MV-4-11 (cell line): ENCODE measurements around the gene SUPT3H.
A peak's percentile ranks its signal among the peaks of the same experiment; 100 is the strongest.
"Not testable (repeated sequence)": the region's sequence is repeated elsewhere in the genome, so short reads cannot be mapped to it uniquely, and the experiment has no call there.

Source experiments
- DNase-seq: peaks from one replicate; lab custom pipeline; 2025; lab: John Stamatoyannopoulos, UW

Gene SUPT3H

DNA sequence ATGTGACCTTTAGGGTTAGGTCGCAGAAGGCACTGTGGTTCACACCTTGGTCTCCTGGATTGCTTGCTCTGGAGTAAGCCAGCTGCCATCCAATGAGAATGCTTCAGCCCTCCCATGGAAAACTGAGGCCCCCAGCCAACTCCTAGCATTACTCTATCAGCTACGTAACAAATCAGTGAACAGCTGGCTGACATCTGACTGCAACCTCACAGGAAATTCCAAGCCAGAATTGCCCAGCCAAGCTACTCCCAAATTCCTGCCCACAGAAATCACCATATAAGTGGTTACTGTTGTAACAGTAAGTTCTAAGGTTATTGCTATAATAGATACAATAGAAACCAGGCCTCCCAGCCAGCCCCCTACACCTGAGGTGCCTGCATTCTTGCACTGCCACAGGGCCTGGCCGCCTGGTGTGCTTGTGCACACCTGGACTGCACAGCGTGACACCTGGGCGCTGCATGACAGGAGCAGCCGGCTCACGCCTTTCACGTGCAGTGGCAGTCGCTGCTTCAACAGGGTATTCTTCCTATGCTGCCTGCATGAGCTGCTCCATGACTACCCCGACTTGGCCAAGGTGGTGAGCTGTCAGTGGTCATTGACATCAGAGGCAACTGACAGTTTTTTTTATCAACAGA, 479.3 kb downstream of the SUPT3H start:
- DNase-seq = no peak

DNA sequence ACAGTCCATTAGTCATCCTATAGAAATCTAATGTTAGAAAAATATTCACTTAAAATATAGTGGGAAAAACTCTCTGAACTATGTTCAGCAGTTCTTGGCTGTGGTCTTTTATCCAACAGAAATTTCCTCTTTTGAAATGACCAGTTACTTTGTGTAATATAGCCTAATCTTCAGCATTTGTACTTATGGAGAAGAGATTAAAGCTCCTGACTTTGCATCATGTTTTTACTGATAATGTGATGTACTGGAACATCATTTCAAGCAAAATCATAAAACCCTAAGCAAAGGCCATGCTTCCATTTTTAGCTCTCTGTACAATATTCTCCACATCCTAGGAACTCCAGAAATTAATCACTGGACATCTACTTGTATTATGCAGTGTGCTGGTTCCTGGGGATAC, 480.4 kb downstream of the SUPT3H start:
- DNase-seq = no peak

DNA sequence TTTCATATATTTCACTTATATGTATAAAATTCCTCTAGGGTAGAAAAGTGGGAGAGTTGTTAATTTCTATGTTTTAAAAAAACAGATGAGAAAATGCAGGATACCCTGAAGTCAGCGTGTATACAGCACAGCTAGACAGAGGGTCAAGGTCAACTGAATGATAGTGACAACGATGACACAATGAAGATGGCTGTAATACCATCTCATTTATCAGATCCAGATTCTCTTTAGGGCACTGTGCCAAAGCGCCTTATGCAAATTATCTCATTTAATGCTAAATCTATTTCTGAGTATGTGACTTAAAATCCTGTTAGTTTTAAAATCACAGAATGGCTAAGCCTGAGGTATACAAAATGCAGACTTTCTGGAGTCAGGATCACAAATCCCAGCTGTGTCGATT, 481.0 kb downstream of the SUPT3H start:
- DNase-seq = no peak

DNA sequence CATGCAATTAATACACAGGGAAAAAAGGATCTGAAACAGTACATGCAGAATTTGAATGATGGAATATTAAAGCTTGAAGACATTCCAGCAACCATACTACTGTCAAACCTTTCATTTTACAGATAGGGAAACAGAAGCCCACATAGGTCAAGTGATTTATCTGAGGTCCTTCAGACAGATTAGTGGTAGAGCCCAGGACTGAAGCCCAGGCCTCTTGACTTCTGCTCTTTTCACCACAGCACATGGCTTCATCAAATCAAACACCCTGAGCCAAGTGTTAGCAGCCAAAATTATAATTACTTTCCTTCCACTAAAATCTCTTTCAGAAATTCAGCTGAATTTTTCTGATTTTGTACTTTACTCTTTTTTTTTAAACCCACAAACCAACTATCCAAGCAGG, 485.2 kb downstream of the SUPT3H start:
- DNase-seq = no peak

DNA sequence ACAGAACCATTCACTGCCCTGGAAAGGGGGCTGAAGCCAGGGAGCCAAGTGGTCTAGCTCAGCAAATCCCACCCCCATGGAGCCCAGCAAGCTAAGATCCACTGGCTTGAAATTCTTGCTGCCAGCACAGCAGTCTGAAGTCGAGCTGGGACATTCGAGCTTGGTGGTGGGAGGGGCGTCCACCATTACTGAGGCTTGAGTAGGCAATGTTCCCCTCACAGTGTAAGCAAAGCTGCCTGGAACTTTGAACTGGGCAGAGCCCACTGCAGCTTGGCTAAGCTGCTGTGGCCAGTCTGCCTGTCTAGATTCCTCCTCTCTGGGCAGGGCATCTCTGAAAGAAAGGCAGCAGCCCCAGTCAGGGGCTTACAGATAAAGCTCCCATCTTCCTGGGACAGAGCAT, 498.7 kb downstream of the SUPT3H start:
- DNase-seq = not testable (repeated sequence)

DNA sequence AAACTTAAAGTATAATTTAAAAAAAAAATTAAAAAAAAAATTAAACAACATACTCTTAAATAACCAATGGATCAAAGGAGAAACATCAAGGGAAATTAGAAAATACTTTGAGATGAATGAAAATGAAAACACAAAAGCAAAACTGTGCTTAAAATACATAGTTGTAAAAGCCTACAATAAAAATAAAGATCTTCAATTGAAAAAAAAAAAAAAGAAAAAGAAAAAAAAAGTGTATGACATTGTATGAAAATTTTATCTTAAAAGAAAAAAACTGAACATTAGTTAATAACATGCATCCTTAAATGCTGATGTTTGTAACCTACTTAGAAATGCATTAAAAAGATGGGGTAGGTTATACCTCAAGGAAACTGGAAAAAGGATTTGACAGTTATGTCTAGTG, 501.1 kb downstream of the SUPT3H start:
- DNase-seq = not testable (repeated sequence)

DNA sequence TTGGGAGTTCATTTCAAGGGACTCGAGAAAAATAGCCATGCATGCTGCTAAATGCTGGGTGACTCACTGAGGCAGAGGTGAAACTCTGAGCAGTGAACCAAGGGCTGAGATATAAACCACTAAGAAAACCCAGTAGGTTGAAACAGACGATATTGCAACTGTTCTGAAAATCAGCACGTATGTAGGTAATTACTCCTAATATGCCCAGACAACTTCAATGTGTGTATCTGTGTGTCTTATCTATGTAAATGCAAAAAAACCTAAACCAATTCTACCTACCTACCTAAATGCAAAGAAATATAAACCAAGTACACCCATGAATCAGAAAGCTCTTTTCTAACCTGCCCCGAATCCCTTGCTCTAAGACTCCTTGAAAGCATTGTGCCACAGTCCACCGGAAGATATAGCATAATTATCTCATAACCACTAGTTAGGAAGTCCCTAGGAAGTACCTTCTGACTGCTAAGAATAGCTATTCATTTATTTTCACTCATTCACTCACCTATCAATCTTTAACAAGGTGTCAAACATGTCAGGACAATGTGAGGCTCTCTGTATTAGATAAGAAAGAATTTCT, 508.3 kb downstream of the SUPT3H start:
- DNase-seq = no peak

DNA sequence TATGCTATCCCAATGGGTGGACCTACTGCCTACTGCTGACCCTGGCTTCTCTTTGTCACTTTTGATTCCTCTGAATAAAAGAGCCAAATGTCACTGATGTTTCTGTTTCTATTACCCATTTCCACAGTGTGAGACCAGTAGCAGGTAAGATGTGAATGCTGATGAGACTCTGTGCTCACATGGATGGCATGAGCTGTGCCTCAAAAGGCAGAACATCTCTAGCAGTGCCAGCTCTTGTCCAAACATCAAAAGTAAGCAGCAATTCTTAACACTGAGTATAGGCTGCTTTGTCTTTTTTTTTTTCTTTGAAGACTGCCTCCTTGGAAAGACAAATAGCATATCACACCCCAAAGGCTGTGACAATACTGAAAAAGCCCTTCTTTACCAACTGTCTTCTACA, 508.8 kb downstream of the SUPT3H start:
- DNase-seq = no peak

DNA sequence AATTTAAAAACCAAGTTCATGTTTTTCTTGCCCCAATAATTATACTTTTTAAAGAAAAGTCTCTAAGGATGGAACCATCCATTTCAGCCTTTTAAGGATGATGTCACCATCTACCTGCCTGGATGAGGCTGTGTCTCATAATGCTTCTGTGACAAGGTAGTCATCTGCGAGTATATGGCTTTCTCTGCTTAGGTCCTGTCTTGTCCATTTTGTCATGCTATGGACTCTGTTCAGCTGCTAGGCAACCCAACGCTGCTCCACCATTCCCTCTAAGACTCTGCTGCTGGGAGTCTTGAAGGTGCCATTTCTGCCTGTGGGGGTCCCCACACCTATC, 509.4 kb downstream of the SUPT3H start:
- DNase-seq = no peak

DNA sequence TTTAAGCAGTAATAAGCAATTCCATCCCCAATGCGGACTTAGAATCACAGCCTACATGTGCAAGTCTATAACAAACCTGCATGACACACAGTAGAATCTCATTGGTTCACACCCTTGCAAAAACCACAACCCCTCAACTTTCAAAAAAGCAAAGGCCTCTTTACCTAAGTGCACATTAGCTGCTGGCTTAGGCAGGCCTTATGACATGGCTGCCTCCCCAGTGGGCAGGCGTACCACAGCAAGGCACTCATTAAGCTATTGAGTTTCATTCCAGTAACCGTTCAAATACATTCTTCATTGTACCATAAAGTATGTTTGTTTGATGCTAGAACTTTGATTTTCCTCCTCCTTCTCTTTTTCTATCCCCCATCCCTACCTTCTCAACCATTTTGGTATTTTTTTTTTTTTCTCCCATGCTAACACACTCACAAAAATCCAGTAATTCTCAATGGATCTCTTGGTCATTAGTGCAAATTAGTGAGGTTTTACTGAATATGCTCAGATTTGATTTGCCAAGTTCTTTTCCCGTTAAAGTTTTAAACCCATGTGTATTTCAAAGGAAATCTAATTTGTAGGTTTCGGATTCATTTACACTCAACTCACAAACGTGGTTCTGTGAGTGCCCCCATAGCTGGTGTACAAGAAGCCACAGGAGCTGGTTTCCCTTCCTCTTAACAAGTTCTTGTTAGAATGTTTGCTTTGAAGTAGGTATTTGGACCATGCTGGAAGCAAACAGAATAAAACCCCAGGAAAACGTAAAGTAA, 510.0 kb downstream of the SUPT3H start:
- DNase-seq = peak; percentile 83

DNA sequence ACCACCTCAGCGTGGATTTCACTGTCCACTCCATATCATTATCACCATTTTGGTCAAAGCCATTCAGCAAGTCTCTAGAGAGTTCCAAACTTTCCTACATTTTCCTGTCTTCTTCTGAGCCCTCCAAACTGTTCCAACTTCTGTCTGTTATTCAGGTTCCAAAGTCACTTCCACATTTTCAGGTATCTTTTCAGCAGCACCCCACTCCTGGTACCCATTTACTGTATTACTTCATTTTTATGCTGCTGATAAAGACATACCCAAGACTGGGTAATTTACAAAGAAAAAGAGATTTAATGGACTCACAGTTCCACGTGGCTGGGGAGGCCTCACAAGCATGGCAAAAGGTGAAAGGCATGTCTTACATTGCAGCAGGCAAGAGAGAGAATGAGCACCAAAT, 512.5 kb downstream of the SUPT3H start:
- DNase-seq = not testable (repeated sequence)

DNA sequence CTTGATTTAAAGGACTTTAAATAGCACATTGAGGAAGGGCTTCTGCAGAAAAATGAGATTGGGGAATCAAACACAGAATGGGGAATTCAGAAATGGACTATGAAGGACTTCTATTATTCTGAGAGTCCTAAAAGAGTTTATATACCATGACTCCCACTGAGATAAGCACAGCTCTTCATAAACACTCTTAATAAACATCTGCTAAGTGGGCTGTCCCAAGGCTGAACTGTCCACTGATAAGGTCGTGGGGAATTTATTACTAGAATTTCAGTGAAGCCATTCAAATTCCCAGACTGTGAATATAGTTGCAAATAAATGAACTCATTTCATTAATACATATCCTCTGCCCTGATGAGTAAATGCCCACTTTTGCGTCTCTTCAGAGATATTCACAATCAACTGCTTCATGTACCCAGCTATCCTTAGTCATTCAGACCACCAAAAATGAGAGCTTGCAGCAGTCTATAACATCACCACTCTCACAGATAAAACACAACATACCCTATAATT, 517.8 kb downstream of the SUPT3H start:
- DNase-seq = no peak

DNA sequence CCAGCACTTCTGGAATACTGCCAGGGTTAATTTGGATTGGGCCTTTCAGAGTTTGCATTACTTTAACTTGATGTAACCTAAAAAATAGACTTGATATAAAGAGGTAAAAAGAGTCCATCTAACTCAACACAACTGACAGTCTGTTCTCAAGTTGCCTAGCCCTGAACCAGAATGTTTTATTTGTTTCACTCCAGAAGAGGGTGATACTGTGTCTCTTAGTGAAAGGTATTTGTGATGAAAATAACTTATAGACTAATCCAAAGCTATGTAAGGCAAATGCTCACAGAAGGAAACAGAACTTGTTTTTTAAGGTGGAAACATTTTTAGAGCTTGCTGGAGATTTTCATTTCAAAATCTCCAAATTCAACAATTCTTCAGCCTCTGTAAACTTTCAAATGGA, 518.7 kb downstream of the SUPT3H start:
- no peak for DNase-seq

DNA sequence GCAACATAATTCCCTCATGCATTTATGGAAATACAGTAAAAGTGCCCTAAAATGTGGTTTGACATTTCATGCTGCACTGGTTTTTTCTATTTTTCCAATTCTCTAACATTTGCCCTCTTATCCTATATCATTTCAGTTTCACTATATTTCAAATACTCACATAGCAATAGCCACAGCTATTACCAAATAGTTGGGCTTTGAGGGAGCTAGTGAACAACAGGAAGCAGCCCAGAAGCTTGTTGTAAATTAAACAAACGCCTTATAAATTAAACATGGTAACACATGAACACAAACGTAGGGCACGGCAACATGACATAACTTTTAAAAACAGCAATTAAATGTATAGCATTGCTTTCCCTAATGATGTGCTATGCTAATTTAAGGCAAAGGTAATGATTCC, 521.3 kb downstream of the SUPT3H start:
- DNase-seq = no peak

DNA sequence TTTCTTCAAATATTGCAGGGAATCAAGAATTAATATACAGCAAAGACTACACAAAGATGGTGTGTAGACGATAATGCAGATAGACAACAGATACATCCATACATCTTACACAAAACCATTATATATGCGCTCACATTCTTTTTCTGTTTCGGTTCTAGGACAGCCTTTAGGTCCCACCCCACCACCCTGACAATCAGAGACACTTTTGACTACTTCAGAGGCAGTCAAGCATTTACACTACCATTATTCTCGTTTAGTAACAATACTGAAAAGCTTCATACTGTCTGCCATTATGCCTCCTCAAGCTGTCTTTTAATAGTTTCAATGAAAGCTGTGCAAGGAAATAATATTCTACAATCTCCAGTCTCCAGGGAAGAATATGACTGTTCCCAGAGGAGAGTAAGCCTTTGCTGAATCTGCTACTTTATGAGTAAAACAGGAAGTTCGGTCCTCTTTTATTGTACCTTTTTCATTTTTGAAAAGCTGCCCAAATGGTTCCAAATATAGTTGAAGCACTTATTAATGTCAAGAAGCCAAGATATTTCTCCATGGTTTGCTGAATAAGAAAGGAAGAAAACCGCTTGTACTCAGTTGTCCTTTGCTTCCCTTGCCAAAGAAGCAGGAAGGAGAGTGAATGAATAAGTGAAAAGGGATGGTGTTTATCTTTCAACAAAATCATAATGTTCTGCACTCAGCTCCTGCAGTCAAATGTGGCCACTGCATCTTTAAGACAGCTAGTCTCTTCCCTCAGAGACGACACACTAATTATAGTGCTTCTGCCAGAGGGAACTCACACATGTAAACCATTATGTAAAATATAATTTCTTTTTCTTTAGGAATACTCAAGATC, 521.9 kb downstream of the SUPT3H start:
- DNase-seq = no peak

DNA sequence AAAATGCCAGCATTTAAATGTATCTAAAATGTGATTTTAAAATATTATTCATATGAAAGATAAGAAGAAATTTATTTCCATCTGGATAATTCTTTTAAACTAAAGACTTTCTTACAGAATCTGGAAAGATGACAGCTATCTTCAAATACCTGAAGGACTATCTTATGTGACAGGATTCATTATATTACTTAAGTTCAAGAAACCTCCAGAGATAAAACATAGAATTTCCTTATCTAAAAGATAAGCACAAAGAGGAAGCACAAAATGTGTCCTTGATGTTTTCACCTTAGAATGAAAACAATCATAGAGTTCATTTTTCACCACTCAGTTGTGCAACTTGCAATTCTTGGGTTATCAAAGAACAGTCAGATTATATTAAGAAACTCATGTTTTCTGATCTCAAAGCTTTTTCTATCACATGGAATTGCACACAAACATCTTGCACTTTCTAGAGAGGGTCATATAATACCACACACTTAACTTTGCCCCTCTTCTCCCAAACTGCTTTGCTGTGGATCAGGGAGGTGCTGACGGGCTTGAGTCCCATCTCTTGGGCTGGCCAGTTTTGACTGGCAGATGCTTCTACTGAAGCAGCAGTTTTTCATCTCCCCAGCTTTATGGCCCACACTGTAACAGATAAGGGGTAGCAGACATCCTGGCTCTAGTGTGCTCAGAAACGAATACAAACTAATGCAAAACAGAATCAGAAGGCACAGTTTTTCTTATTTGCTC, 522.9 kb downstream of the SUPT3H start:
- no peak for DNase-seq

DNA sequence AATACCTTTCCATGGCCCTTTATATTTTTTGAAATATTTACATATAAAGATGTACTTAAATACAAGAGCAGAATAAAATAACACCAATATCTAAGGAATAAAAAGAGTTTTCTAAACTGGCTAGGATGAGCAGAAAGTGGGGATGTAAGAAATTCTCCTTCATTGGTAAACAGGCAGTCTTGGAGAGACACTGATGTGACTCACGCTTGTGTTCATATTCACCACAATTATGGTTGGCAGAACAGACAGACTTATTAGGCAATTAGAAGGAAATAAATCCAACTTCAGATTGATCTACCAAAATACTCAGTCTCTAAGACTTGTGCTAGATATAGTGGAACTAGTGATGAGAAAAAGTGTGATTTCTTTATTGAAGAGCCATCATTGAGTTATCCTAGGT, 526.6 kb downstream of the SUPT3H start:
- DNase-seq = no peak

DNA sequence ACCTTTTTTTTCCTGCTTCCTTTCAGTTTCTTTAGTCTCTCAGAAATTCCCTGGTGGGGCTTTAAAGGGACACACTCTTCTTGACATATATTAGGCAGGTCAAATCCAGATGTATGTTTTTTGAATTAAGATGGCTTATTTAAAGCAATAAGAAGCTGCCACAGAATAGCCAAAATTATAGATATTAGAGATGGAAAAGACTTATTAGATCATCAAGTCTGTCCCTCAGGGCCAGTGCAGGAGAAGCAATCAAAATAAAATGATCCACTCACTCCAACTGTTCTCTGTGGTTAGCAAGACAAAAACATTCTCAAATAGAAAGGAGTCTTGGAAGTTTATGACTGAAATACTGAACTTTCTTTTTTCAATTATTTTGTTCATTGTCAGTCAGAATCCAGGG, 527.4 kb downstream of the SUPT3H start:
- DNase-seq = no peak

DNA sequence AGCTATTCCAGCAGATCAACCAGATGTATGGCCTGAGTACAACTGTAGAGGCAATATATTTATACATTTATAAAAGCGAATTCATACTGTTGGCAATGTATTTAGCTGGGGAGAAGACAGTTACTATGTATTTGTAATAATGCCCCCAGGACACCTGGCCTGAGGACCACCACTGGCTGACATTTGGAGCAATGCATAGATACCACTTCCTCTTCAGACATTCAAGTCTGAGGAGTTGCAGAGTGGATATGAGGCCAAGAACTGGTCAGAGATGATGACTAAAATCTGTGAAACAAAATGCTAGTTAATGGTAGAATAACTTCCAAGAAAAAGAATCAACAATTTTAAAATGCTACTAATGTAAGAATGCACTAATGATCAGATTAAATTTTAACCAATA, 527.9 kb downstream of the SUPT3H start:
- no peak for DNase-seq

DNA sequence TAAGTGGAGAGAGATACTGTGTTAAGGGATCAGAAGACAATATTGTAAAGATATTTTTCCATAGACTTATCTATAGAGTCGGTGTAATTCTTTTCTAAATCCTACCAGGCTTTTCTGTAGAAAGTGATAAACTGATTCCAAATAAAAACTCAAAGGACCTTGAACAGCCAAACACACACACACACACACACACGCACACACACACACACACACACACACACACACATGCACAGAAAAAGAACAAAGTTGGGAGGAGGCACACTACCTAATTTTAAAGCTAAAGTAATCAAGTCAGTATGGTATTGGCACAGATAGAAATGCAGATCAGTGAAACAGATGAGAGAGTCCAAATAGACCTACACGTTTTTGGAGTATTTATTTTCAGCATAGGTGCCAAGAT, 534.0 kb downstream of the SUPT3H start:
- DNase-seq = no peak

DNA sequence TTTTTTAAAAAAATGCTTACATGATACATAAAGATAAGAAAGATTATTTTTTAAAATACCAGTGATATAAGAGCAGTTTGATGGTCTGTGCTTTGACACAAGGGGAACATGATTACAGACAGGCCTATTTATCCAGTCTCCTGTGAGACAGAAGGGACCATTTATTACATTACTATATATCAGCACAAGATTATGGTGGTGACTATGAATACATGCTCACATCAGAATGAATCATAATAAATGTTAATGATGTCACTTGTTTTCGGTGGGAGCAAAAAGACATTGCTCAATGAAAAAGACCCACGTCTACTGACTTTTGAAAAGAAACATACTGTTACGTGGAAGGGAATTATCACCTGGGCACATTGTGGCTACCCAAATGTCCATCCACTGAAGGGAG, 535.1 kb downstream of the SUPT3H start:
- no peak for DNase-seq

DNA sequence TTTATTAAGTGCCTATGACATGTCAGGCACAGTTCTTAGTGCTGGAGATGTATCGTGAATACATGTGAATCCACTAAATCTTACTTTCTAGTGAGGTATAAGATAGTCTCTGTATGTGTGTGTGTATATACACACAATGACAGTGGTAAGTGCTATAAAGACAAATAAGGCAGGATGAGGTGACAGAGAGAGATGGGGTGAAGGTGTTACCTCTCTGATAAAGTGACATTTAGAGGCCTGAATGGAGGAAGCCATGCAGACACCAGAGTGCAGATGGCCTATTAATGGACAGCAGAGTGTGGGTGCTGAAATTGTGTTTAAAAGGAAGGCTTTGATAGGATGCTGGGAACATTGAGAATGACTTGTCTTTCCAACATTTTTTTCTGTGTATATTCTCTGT, 535.9 kb downstream of the SUPT3H start:
- no peak for DNase-seq
